Esophagus (tissue), 2 donors: Measurements from ENCODE around the gene RAP1GAP. TPM values are rescaled to one million over a fixed set of nuclear protein-coding genes. Genes with fewer than 3 reads are reported as not detected.
"Not testable (repeated sequence)": the region's sequence is repeated elsewhere in the genome, so short reads cannot be mapped to it uniquely, and the experiment has no call there.

Source experiments
- H3K27ac ChIP-seq, 2 donors: one replicate each; pipeline ENCODE4 v1.5.1; 2013; ENCODE audit warnings: low read depth in 2 of 2, mild to moderate bottlenecking in 2 of 2, inconsistent platforms in 1 of 2, low read length in 1 of 2, moderate library complexity in 1 of 2
- H3K27me3 ChIP-seq, 2 donors: one replicate each; pipeline ENCODE4 v1.6.1; 2013; ENCODE audit warnings: low read length in 2 of 2, control low read depth in 1 of 2, mild to moderate bottlenecking in 1 of 2; ENCODE audit not compliant: insufficient read depth in 2 of 2, control insufficient read depth in 1 of 2
- H3K36me3 ChIP-seq, 2 donors: one replicate each; pipeline ENCODE4 v1.6.1; 2013; ENCODE audit warnings: low read length in 1 of 2; ENCODE audit not compliant: control insufficient read depth in 2 of 2, insufficient read depth in 2 of 2
- H3K4me1 ChIP-seq, 2 donors: one replicate each; pipeline ENCODE4 v1.6.1; 2013; ENCODE audit warnings: low read length in 1 of 2; ENCODE audit not compliant: control insufficient read depth in 2 of 2, insufficient read depth in 2 of 2
- H3K4me3 ChIP-seq, 2 donors: one replicate each; pipeline ENCODE4 v1.5.1; 2013; ENCODE audit warnings: low read length in 2 of 2, mild to moderate bottlenecking in 2 of 2, low read depth in 1 of 2, moderate library complexity in 1 of 2
- H3K9me3 ChIP-seq, 2 donors: one replicate each; pipeline ENCODE4 v1.6.1; 2013; ENCODE audit warnings: mild to moderate bottlenecking in 2 of 2, low read depth in 1 of 2, low read length in 1 of 2, moderate library complexity in 1 of 2; ENCODE audit not compliant: control insufficient read depth in 2 of 2, insufficient read depth in 1 of 2
- WGBS, 2 donors: extraction: QIAGEN DNeasy Blood & Tissue Kit; methylation state at CpG; one replicate each; pipeline ENCODE4 v1.1.7; 2013; 5-methylcytosine and 5-hydroxymethylcytosine counted together
- polyA plus RNA-seq, 2 donors: library from polyadenylated mRNA; stranded (reverse); fragments of 200-250 nt; gene quantifications; one replicate each; pipeline ENCODE4 v1.2.3, GENCODE V29; 2013
- donor health status: healthy with polysubstance abuse.
- donor health status: Bipolar disorder and iron deficiency.

The RAP1GAP gene
- polyA plus RNA-seq, 2 donors = 3.5 to 12.2 TPM

GRCh38 chr1:21680918-21681317 lies 11.8 kb upstream of the RAP1GAP start:
- no peak overlapping the region for H3K4me3 ChIP-seq
- H3K4me1 ChIP-seq = peaks cover 0 to 4% of the 10 kb centered on the region in 2 donors
- H3K27me3 ChIP-seq = no peaks in the 10 kb centered on the region
- no peaks in the 10 kb centered on the region for H3K9me3 ChIP-seq
- peaks cover 0 to 4% of the 10 kb centered on the region in 2 donors for H3K36me3 ChIP-seq
- 62 to 65% methylated on average over 3 of the region's 3 CpGs for WGBS, 2 donors
- no peak overlapping the region for H3K27ac ChIP-seq

GRCh38 chr1:21680381-21680780 lies 11.2 kb upstream of the RAP1GAP start:
- no peaks in the 10 kb centered on the region for H3K27me3 ChIP-seq
- peaks cover 0 to 2% of the 10 kb centered on the region in 2 donors for H3K36me3 ChIP-seq
- peaks cover 0 to 5% of the 10 kb centered on the region in 2 donors for H3K4me1 ChIP-seq
- 91 to 98% methylated on average over 1 of the region's 1 CpG for WGBS, 2 donors
- H3K27ac ChIP-seq = no peak overlapping the region
- no peak overlapping the region for H3K4me3 ChIP-seq
- H3K9me3 ChIP-seq = no peaks in the 10 kb centered on the region

- Histone ChIP-seq H3K4me1 (peaks cover 0 to 10% of the 10 kb centered on the region in 2 donors), H3K27ac (no peak overlapping the region), H3K4me3 (no peak overlapping the region), H3K36me3 (peaks cover 0 to 2% of the 10 kb centered on the region in 2 donors), H3K9me3 (no peaks in the 10 kb centered on the region), H3K27me3 (no peaks in the 10 kb centered on the region)
- 90 to 91% methylated on average over 6 of the region's 6 CpGs for WGBS, 2 donors
Observed at GRCh38 chr1:21677168-21677567, 8.0 kb upstream of the RAP1GAP start.

- WGBS, 2 donors = 86 to 87% methylated on average over 10 of the region's 10 CpGs
- Histone ChIP-seq H3K9me3 (no peaks in the 10 kb centered on the region), H3K4me3 (no peak overlapping the region), H3K36me3 (peaks cover 0 to 2% of the 10 kb centered on the region in 2 donors), H3K4me1 (peaks cover 0 to 12% of the 10 kb centered on the region in 2 donors), H3K27me3 (no peaks in the 10 kb centered on the region), H3K27ac (no peak overlapping the region)
Observed at GRCh38 chr1:21674957-21675356, 5.8 kb upstream of the RAP1GAP start.

- not testable (repeated sequence) for H3K4me3 ChIP-seq, H3K9me3 ChIP-seq, H3K27ac ChIP-seq, H3K27me3 ChIP-seq, H3K36me3 ChIP-seq
- WGBS, 2 donors = 83 to 86% methylated on average over 7 of the region's 7 CpGs
- H3K4me1 ChIP-seq = peaks cover 6 to 23% of the 10 kb centered on the region in 2 donors
Observed at GRCh38 chr1:21673853-21674252, 4.7 kb upstream of the RAP1GAP start.

- Histone ChIP-seq H3K27me3 (peaks cover 0 to 2% of the 10 kb centered on the region in 2 donors), H3K27ac (peak overlapping the region in 1 of 2 donors; percentile 18), H3K4me3 (no peak overlapping the region), H3K9me3 (no peaks in the 10 kb centered on the region), H3K36me3 (no peaks in the 10 kb centered on the region), H3K4me1 (peaks cover 9 to 27% of the 10 kb centered on the region in 2 donors)
- WGBS, 2 donors = 7 to 30% methylated on average over 9 of the region's 9 CpGs
Observed at GRCh38 chr1:21673277-21673780, 4.2 kb upstream of the RAP1GAP start.

GRCh38 chr1:21672478-21673276 lies 3.5 kb upstream of the RAP1GAP start:
- Histone ChIP-seq H3K4me1 (peaks cover 10 to 27% of the 10 kb centered on the region in 2 donors), H3K9me3 (no peaks in the 10 kb centered on the region), H3K36me3 (no peaks in the 10 kb centered on the region), H3K4me3 (no peak overlapping the region), H3K27me3 (peaks cover 0 to 2% of the 10 kb centered on the region in 2 donors), H3K27ac (peak overlapping the region in 1 of 2 donors; percentile 18)
- WGBS, 2 donors = 74 to 80% methylated on average over 10 of the region's 10 CpGs

- H3K4me1 ChIP-seq = peaks cover 10 to 24% of the 10 kb centered on the region in 2 donors
Observed at GRCh38 chr1:21671915-21672314, 2.8 kb upstream of the RAP1GAP start.

GRCh38 chr1:21670956-21671902 lies 2.1 kb upstream of the RAP1GAP start:
- peaks cover 10 to 24% of the 10 kb centered on the region in 2 donors for H3K4me1 ChIP-seq
- no peaks in the 10 kb centered on the region for H3K9me3 ChIP-seq
- H3K36me3 ChIP-seq = no peaks in the 10 kb centered on the region
- no peak overlapping the region for H3K4me3 ChIP-seq
- H3K27ac ChIP-seq = no peak overlapping the region
- peaks cover 0 to 2% of the 10 kb centered on the region in 2 donors for H3K27me3 ChIP-seq
- WGBS, 2 donors = 63 to 67% methylated on average over 11 of the region's 11 CpGs

More at GRCh38 chr1:21671915-21672314, 2.8 kb upstream of the RAP1GAP start:
- Histone ChIP-seq H3K36me3 (no peaks in the 10 kb centered on the region), H3K9me3 (no peaks in the 10 kb centered on the region), H3K27ac (no peak overlapping the region), H3K27me3 (peaks cover 0 to 2% of the 10 kb centered on the region in 2 donors), H3K4me3 (no peak overlapping the region)
- WGBS, 2 donors = 42 to 44% methylated on average over 6 of the region's 6 CpGs
